Stimulated activated CD4-positive, alpha-beta T cell treated with anti-CD3 and anti-CD28 coated beads, Interleukin-12 subunit alpha, Interleukin-12 subunit beta, amount 100 ng/mL, for 4 hours (primary cell): ENCODE data around the gene DUSP1.

ENCODE experiments used
- DNase-seq: peaks from one replicate; pipeline ENCODE4 v3.0.0-alpha.2; 2020

The DUSP1 gene

GRCh38 chr5:172743112-172743959, 27.7 kb downstream of the DUSP1 start:
- DNase-seq, result no peak

DNA sequence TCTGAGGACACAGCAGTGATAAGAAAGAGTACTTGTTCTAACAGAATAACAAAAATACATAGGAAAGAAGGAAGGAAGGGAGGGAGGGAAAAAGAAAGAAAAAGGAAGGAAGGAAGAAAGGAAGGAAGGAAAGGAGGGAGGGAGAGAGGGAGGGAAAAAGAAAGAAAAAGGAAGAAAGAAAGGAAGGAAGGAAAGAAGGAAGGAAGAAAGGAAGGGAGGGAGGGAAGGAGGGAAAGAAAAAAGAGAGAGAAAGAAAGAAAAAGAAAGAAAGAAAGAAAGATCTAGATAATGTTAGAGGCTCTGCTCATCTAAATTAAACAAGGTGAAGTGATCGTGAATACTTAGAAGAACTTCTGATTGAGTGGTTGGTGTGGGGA, 29.8 kb downstream of the DUSP1 start:
- DNase-seq, result no peak

DNA sequence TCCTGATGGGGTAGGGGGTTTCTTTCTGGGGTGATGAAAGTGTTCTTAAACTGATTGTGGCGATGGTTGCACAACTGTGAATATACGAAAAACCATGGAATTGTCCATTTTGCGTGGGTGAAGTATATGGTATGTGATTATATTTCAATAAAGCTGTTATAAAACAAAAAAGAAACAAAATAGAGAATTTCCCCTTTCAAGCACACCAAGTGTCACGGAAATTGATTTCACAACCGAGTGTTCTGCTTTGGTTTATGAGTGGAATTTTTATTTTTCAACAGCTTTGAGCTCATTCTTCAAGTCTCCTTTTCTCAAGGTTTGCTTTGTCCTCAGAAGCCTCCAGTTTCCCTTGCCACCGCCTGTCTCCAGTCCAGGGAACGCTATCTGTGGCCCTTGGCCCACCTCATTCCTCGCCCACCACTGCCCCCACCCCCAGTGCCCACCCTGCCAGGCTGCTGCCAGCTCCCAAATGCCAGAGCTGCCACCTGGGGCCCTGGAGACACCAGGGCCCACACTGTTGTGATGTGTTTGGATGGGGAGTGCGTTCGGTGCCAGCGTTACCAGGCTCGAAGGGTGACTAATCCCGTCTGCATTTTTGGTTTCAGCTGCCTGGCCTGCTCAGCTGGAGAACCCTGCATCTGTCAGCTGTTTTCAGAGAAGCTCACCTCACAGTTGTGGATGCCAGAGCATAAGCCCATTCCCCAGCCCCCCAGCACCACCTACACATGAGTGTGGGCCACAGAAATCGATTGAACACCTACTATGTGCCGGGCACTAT, 30.4 kb downstream of the DUSP1 start:
- no peak for DNase-seq

GRCh38 chr5:172739375-172739774, 31.6 kb downstream of the DUSP1 start:
- DNase-seq, result no peak

DNA sequence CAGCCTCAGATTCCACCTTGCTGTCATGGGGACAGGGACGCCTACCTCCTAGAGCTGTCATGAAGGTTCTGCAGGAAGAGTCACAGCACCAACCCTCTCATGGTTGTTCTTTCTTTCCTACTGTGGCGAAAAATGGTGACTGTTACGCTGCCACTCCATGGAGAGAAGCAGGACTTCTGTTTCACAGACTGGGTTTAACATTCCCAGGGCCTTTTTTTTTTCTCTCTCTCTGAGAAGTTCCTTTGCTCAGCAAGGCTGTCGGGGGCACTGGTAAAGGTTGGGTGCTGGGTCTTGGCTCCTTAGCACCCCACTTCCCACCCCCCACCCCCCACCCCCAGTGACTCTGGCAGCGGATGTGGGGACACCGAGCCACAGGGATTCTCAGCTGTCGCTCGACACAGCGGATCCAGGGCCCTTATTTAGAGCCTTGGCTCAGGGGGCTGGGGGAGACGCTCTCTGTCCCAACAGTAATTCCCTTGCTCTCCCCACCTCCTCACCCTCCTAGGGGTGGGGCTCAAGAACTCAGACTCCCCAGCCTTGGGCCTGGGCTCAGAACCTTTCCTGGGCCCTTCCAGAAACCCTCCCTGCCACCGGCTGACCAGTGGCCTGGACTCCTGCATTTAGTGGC, 34.4 kb downstream of the DUSP1 start:
- no peak for DNase-seq

- no peak for DNase-seq
Observed at GRCh38 chr5:172735141-172735831, 35.7 kb downstream of the DUSP1 start.

GRCh38 chr5:172733974-172734346, 37.0 kb downstream of the DUSP1 start:
- no peak for DNase-seq

- no peak for DNase-seq
Observed at GRCh38 chr5:172733131-172733973, 37.6 kb downstream of the DUSP1 start.

GRCh38 chr5:172732201-172732865, 38.7 kb downstream of the DUSP1 start:
- no peak for DNase-seq

GRCh38 chr5:172731680-172732074, 39.3 kb downstream of the DUSP1 start:
- no peak for DNase-seq

GRCh38 chr5:172730981-172731679, 39.9 kb downstream of the DUSP1 start:
- no peak for DNase-seq

GRCh38 chr5:172730222-172730621, 40.8 kb downstream of the DUSP1 start:
- DNase-seq, result no peak

DNA sequence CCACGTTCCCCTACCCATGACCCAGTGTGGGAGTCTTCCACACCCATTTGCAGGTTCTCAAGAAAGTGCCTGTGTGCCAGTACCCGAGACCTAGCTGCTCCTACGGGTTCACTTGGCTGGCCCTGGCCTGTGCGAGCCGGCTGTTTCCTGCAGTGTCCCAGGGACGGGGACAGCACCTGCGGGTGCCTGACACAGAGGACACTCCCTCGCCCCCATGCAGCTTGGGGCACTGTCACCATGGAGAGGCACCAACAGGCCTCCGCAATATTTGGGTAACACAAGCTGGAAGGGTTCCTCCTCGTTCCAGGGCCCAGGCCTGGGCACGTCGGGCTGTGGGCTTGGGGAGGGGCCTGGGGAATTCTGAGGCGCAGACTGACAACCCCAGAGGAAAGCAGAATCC, 41.4 kb downstream of the DUSP1 start:
- DNase-seq, result no peak

DNA sequence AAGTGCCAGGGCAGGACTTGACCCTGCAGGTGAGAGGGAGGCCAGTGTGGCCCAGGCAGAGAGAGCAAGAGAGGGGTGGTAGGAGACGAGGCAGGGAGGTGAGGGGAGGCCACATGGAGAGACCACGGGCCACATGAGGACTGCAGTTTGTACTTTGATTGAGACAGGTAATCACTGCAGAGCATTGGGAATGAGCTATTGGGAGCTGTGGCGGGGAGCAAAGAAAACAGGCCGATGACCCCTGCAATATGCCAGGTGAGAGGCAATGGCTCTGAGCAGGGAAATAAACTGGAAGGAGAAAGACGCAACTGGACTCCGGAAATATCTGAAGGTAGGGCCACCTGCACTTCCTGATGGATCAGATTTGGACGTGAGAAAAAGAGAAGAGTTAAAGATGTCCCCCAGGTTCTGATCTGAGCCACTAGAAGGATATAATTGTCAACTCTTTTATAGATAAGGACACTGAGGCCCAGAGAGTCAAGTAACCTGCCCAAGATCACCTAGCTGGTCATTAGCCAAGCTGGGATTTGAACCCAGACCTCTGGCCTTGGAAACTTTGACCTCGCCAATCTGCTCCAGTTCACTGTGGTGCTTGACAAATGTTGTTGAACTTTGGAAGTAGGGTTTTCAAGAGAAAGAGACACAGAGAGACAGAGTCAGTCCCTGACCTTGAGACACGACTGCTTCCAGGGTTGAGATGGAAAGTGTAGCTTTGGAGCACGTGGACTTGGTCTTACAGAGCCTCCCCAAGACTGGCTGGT, 42.3 kb downstream of the DUSP1 start:
- DNase-seq, result no peak

GRCh38 chr5:172727551-172727950, 43.4 kb downstream of the DUSP1 start:
- DNase-seq, result no peak

DNA sequence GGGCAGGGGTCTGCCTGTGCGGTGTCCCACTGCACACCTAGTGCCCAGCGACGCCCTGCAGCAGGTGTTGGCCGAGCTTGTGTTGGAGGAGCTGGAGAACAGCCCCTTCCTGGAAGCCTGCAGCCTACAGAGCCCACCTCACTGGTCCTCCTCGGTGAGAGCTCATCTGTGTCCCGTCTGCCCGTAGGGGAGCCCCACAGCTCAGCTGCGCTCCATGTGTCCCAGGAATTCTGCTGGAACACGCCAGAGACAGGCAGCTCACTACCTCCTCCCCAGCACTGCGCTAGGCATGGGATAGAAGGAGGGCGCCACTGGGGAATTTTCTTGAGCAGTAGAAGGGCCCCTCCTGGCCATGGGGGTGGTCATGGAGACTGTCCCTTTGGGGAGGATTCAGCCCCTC, 44.0 kb downstream of the DUSP1 start:
- no peak for DNase-seq

GRCh38 chr5:172725785-172726184, 45.2 kb downstream of the DUSP1 start:
- DNase-seq, result no peak

GRCh38 chr5:172725273-172725672, 45.7 kb downstream of the DUSP1 start:
- no peak for DNase-seq

GRCh38 chr5:172724242-172725183, 46.5 kb downstream of the DUSP1 start:
- no peak for DNase-seq
